HS-5 (cell line): ENCODE measurements around the gene MBD5.
"Not testable (repeated sequence)": the region's sequence is repeated elsewhere in the genome, so short reads cannot be mapped to it uniquely, and the experiment has no call there.

ENCODE experiments used
- DNase-seq: peaks from one replicate; pipeline ENCODE4 v3.0.0-alpha.2; 2012; ENCODE audit warnings: low read depth

The MBD5 gene

DNA sequence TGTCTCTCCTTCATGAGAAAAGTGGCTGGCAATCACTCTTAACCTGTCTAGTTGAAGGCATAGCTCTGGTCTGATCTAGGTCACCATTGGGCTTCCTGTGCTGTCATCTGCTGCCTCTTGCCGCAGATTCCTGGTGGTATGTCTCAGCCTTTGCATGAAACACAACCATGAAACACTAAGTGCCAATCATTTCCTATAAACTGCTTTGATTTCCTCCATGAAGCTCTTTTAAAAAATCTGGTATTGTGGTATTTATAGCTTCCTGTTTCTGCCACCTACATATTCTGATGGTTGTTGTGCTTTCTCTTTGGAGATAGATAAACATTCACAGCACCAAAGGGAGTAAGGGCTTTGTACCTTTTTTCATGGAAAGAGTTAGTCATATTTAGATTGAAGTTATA is 503.6 kb downstream of the MBD5 start:
- DNase-seq, result no peak

DNA sequence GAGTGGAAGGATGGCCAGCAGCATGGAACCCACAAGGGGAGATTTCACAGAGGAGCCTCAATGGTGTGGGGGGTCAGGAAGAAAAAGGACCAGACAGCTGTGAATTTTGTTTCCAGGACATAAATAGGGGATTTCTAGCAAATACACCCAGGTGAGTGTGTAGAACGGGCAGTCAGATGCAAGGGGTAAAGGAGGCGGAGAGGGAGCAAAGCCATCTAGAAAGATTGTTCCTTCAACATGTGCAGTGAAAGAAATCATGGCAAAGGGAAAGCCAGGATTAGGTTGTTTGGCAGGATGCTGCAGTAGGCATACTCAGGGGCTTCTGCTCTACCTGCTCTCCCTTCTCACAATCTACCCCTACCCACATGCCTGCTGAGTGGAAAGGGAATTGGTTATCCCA is 504.2 kb downstream of the MBD5 start:
- DNase-seq, result no peak

- no peak for DNase-seq
Measured at GRCh38 chr2:148526509-148527346, 505.8 kb downstream of the MBD5 start.

- DNase-seq, result no peak
Measured at GRCh38 chr2:148527488-148528340, 506.8 kb downstream of the MBD5 start.

DNA sequence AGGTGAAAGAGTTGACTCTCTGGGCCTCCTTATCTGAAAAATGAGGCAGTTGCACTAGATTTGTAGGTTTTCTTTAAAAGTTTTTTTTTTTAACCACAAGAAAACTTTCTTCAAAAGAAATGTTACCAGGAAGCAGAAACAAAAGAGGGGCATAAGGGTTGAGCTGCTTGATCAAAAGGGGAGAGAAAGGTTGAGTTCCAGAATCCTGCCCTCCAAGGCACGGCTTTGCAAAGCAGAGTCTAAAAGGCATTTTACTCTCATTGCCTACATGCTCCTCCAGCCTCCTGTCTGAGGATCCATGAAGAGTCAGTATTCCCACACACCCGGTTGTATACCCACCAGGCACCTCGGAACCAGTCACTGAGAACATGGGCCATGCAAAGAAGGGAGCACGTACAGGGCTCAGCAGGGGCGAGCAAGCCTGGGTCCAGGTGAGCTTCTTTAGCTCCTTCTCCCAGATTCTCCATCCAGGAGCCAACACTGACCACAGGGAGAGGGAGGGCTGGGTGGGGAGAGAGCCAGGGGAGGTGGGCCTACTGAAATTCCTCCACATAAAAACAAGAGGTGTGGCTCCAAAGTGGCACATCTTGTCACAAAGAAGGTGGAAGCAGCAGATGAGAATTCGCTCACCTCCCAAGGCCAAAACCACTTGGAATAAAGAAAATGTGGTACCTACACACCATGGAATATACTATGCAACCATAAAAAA is 507.6 kb downstream of the MBD5 start:
- DNase-seq, result no peak

DNA sequence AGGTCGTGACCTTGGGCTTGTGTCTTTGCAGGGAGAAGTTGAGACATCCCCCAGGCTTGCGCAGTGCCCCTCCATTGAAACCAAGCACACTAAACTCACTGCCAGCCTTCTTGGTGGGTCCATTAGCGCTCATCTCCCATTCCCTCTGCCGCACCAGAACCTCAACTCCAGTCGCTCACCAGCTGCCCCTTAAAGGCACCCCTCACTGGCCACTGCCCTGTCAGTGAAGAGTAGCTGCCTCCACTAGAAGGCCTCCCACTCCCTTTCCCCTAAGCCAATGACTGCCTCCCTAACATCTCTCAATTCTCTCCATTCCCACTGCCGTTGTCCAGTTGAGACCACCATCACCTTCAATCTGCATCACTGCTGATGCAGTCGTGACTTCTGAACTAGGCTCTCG is 508.9 kb downstream of the MBD5 start:
- DNase-seq, result no peak

DNA sequence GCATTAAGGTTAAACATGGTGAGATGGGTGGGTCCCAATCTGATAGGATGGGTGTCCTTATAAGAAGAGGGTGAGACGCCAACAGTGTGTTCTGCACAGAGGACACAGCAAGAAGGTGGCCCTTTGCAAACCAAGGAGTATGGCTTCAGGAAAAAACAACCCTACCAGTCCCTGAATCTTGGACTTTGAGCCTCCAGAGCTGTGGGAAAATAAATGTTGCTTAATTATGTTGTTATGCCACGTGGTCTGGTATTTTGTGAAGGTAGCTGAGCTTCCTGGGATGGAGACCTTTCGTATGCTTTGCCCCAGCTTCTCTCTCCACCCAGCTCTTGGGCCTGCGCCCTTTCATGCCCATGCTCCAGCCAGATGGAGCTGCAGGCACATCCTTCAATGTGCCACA is 509.5 kb downstream of the MBD5 start:
- no peak for DNase-seq

- no peak for DNase-seq
Measured at GRCh38 chr2:148531235-148531634, 510.3 kb downstream of the MBD5 start.

GRCh38 chr2:148531669-148532428 is 511.0 kb downstream of the MBD5 start:
- DNase-seq, result no peak

DNA sequence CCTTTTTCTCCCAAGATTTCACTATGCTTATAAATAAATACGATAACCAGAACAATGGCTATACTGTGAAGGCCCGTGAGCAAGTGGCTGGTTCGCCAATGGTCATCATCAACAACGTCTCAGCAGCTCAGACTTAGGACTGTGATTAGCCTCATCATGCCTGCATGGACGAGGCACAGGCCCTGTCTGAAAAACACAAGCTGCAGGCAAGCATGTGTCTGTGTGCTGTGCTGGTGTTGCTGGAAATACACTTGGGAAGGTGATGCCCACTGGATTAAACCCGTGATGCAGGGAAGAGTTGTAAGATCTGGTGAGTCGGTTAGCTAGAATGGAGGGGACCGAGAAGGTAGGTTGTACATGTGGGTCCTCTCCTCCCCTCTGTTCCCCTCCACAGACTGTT is 512.1 kb downstream of the MBD5 start:
- DNase-seq, result no peak

DNA sequence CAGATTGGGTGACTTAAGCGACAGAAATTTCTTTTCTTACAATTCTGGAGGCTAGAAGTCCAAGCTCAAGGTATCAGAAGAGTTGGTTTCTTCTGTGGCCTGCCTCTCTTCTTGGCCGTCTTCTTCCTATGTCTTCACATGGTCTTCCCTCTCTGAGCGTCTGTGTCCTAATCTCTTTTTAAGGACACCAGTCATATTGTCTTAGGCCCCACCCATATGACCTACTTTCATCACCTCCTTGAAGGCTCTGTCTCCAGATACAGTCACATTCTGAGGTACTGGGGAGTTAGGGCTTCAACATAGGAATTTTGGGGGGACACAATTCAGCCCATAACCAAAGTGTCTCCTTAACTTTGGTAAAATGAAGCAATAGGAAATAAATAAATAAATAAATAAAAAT is 512.8 kb downstream of the MBD5 start:
- DNase-seq, result no peak

- no peak for DNase-seq
Measured at GRCh38 chr2:148534416-148535204, 513.7 kb downstream of the MBD5 start.

DNA sequence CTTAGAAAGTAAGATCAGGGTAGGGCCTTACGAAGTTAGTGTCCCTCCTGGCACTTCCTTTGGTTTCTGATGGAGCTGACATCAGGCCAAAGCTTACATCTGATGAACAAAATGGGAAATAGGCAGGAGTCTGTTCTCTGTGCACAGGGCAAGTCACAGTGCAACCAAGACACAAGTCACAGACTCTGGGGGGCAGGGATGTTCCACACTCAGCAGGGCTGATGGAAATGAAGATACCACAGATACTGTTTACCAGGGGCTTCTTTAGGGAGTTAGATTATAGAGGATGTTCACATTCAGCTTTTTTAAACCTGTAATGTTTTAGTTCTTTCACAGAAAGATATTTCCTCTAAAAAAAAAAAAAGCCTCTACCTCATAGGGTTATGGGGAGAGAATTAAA is 517.5 kb downstream of the MBD5 start:
- DNase-seq, result no peak

DNA sequence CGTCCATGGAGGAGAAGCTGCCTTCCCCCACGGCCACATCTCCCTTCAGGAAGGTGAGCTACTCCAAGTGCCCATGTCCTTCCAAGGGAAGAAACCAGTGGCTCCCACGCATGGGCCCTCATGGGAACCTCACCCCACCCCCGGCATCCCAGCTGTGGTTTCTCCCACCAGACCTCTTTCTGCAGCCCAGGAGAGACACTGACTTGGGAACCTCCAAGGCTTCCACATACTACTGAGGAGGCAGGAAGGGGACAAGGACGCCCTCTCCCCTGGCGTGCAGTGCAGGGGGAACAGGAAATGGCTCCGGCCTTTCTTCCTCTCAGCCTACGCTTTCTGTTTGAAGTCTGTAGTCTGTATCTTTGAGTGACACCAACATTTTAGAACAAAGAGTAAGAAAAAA is 519.1 kb downstream of the MBD5 start:
- DNase-seq, result no peak

GRCh38 chr2:148541792-148542191 is 520.9 kb downstream of the MBD5 start:
- DNase-seq, result no peak

DNA sequence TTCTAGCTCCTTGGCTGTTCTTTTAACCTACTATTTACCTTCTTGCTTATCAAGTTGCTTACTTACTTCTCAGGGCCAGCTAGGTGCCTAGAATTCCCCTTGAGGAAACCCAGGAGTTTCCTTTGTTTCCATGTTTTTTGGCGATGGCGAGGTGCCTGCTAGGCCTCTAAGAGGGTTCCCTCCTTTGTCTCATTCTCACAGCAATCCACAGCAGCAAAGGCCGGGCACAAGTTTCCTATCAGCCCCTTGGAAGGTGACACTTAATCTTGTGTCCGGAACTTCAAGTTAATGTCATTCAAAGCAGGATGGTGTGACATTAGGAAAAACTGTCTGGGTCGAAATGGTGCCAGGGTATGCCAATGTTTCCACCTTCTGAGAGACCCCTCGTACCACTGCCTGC is 521.7 kb downstream of the MBD5 start:
- DNase-seq, result no peak

DNA sequence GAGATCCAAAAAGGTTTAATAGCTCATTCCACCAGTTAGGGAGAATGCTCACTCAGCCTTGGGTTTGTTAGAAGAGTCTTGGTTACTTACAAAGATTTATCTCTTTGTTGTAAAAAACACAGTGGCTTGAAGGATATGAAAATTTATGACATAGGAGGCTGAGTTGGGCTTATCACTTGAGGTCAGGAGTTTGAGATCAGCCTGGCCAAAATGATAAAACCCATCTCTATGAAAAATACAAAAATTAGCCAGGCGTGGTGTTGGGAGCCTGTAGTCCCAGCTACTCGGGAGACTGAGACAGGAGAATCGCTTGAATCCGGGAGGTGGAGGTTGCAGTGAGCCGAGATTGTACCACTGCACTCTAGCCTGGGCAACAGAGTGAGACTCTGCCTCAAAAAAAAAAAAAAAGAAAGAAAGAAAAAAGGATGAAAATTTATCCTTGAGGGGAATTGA is 522.2 kb downstream of the MBD5 start:
- not testable (repeated sequence) for DNase-seq

DNA sequence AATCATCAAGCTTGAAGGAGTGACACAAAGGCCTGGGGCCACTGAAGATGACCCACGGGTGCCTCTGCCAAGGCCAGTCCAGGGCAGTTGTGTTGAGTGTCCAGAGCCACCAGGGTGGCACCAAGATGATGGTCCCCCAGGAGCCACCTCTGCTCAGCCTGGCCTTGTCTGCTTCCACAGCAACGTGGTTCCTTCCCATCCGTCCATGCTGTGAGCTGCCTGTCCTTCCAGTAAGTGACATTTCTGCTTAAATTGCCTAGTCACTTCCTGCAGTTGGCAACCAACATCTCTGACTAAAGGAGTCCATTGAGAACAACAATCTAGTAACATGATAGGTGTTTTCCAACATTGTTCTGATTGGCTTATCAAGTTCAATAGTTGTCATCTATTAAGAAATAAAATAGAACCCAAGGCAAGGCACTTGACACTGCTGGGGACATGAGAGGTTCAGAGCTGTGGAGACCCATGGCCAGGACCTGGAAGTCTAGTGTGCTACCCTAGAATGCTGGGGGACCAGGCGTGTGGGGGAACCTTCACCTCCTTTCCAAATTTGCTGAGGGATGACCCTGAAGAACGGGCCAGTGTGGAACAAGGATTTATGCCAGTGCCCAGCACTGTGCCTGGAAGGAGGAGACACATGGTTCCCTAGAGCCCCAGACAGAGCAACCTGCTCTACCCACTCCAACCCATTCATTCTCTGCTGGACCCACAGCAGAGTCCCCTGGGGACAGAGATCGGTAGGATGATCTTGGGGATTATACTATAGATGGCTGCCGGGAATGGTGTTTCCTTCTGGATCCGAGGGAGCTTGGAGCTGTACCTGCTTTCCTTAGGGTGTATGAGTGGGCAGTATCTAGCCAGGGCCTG is 524.7 kb downstream of the MBD5 start:
- no peak for DNase-seq

DNA sequence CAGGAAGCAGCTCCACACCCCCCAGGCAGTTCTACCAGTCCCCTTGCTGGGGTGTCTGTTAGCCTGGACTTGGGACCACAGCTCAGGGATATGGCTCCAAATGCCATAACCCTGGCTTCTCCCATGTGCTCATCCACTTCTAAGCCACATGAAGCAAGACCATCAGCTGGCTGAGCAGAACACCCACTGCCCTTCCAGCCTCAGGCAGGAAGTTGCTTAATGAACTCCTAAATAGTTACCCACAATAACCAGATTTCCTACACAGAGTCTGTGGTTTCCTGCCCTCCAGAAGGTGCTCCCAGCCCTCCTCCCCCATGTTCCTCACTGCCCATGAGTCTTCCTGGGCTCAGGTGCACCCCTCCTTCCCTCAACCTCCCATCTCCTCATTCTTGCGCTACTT is 525.4 kb downstream of the MBD5 start:
- DNase-seq, result no peak
